Keratinocyte (primary cell): Measurements from ENCODE around the gene KDELR1. TPM values are rescaled to one million over a fixed set of nuclear protein-coding genes. Genes with fewer than 3 reads are reported as not detected.
"Not testable (repeated sequence)": the region's sequence is repeated elsewhere in the genome, so short reads cannot be mapped to it uniquely, and the experiment has no call there.

ENCODE experiments used
- DNase-seq: peaks from one replicate; pipeline ENCODE4 v3.0.0-alpha.2; 2011; ENCODE audit warnings: low read depth, missing footprints, low spot score
- FAIRE-seq: peaks from 2 replicates; lab custom pipeline; 2011; peaks lifted over from hg19 to GRCh38; lab: Jason Lieb, UNC
- H2AFZ ChIP-seq: 2 replicates; pipeline ENCODE4 v1.6.0; 2012; ENCODE audit warnings: low read length, control low read depth, inconsistent platforms; ENCODE audit not compliant: control insufficient read depth
- H3K27ac ChIP-seq: 2 replicates; pipeline ENCODE4 v1.5.1; 2011; ENCODE audit warnings: low read length; ENCODE audit not compliant: control insufficient read depth, insufficient read depth
- H3K27me3 ChIP-seq: 3 replicates; pipeline ENCODE4 v1.6.0; 2011; ENCODE audit warnings: low read length; ENCODE audit not compliant: control insufficient read depth, insufficient read depth; ENCODE audit errors: extremely low read depth
- H3K36me3 ChIP-seq, 2 experiments: 2 replicates in 1 of 2; 3 replicates in 1 of 2; pipeline ENCODE4 v1.5.1; 2011; ENCODE audit warnings: low read length in 2 of 2, mild to moderate bottlenecking in 1 of 2; ENCODE audit not compliant: control insufficient read depth in 2 of 2, insufficient read depth in 2 of 2; ENCODE audit errors: extremely low read depth in 1 of 2
- H3K4me1 ChIP-seq: 3 replicates; pipeline ENCODE4 v1.5.1; 2011; ENCODE audit warnings: low read length; ENCODE audit not compliant: control insufficient read depth, insufficient read depth; ENCODE audit errors: extremely low read depth
- H3K4me2 ChIP-seq: 3 replicates; pipeline ENCODE4 v1.6.0; 2011; ENCODE audit warnings: low read depth, low read length; ENCODE audit not compliant: control insufficient read depth, insufficient read depth; ENCODE audit errors: extremely low read depth
- H3K4me3 ChIP-seq, 3 experiments: fragments of 200-600 bp in 1 of 3; sonication (generic) in 1 of 3; 2 replicates in 2 of 3; 3 replicates in 1 of 3; pipeline ENCODE4 v1.5.1; 2011 to 2016; ENCODE audit warnings: low read length in 3 of 3, mild to moderate bottlenecking in 3 of 3, control low read depth in 2 of 3, inconsistent platforms in 1 of 3, low read depth in 1 of 3, mixed read lengths in 1 of 3, mixed run types in 1 of 3, moderate library complexity in 1 of 3; ENCODE audit not compliant: control insufficient read depth in 2 of 3, insufficient read depth in 2 of 3; ENCODE audit errors: extremely low read depth in 1 of 3
- H3K79me2 ChIP-seq: 2 replicates; pipeline ENCODE4 v1.6.0; 2012; ENCODE audit warnings: low read length; ENCODE audit not compliant: control insufficient read depth, insufficient read depth
- H3K9ac ChIP-seq: 3 replicates; pipeline ENCODE4 v1.6.0; 2011; ENCODE audit warnings: low read length; ENCODE audit not compliant: control insufficient read depth, insufficient read depth; ENCODE audit errors: extremely low read depth
- H3K9me1 ChIP-seq: 3 replicates; pipeline ENCODE4 v1.6.0; 2011; ENCODE audit warnings: low read length; ENCODE audit not compliant: control insufficient read depth, insufficient read depth; ENCODE audit errors: extremely low read depth
- H3K9me3 ChIP-seq: 2 replicates; pipeline ENCODE4 v1.5.1; 2012; ENCODE audit warnings: low read depth, low read length; ENCODE audit not compliant: control insufficient read depth
- H4K20me1 ChIP-seq: 3 replicates; pipeline ENCODE4 v1.6.0; 2011; ENCODE audit warnings: low read length; ENCODE audit not compliant: control insufficient read depth, insufficient read depth; ENCODE audit errors: extremely low read depth
- CTCF ChIP-seq, 3 experiments: IDR thresholded peaks in 1 of 3; conservative IDR thresholded peaks in 1 of 3; optimal IDR thresholded peaks in 1 of 3; 2 replicates in 2 of 3; 3 replicates in 1 of 3; pipeline versions ENCODE3 to v1.5.1; 2011; ENCODE audit warnings: low read length in 3 of 3, mild to moderate bottlenecking in 3 of 3, moderate library complexity in 2 of 3, control low read depth in 1 of 3, inconsistent platforms in 1 of 3; ENCODE audit not compliant: insufficient read depth in 2 of 3; ENCODE audit errors: extremely low read depth in 1 of 3
- EZH2 ChIP-seq: IDR thresholded peaks from one replicate; pipeline ENCODE4 v1.6.1; 2012; ENCODE audit warnings: inconsistent platforms, mild to moderate bottlenecking, low read length, moderate library complexity
- dilution Hi-C: fragments of 300-500 bp; cut with MboI; formaldehyde crosslinking; loops from one replicate; pipeline ENCODE4 v1.7.0; 2020; ENCODE audit warnings: low sequenced_read_pairs; ENCODE audit not compliant: extremely low pct_ligation_motif_present
- polyA plus RNA-seq, 5 experiments: library from polyadenylated mRNA; depleted of rRNA in 3 of 5; stranded (reverse) in 3 of 5; stranded (forward) in 1 of 5; unstranded in 1 of 5; fragments of >200 nt; gene quantifications; 1 replicate in 1 of 5; 2 replicates in 3 of 5; 3 replicates in 1 of 5; pipeline versions ENCODE4 v1.2.1 to v1.2.3, GENCODE V29; 2011 to 2012; ENCODE audit warnings: missing spikeins in 2 of 5, low read depth in 1 of 5, low replicate concordance in 1 of 5

KDELR1 gene
- polyA plus RNA-seq, 1 donor (not counting 4 experiments of a cell fraction or from before 2014, with no cell fraction given), result 105 TPM

GRCh38 chr19:48392860-48393558, 1.7 kb upstream of the KDELR1 start:
- Histone ChIP-seq H3K27ac (no peak overlapping the region), H3K4me3 (no peak overlapping the region), H3K9me1 (no peaks in the 10 kb centered on the region), H3K36me3 (peaks cover 3 to 7% of the 10 kb centered on the region in 2 experiments), H3K9ac (no peak overlapping the region), H2AFZ (no peak overlapping the region), H3K27me3 (peaks cover 37% of the 10 kb centered on the region), H3K79me2 (peaks cover 17% of the 10 kb centered on the region), H3K9me3 (no peaks in the 10 kb centered on the region), H4K20me1 (no peaks in the 10 kb centered on the region), H3K4me1 (peaks cover 17% of the 10 kb centered on the region), H3K4me2 (no peak overlapping the region)
- TF ChIP-seq EZH2 (no peak), CTCF (optimal IDR thresholded peaks at IDR 0.05 in 1 of 3, IDR thresholded peaks at IDR 0.05 in 1 of 3, conservative IDR thresholded peaks at IDR 0.05 in 1 of 3; ENCODE audit: extremely low read depth in 1 of 3, insufficient read depth in 2 of 3, low read length in 3 of 3) (no peak)
- FAIRE-seq (no peak), DNase-seq (no peak)
- dilution Hi-C loops, result no loop called here

GRCh38 chr19:48392006-48392344, 624 bp upstream of the KDELR1 start:
- H4K20me1 ChIP-seq, H3K4me2 ChIP-seq, H3K9ac ChIP-seq, H3K9me1 ChIP-seq, H3K4me3 ChIP-seq, H3K9me3 ChIP-seq, H3K4me1 ChIP-seq, DNase-seq, dilution Hi-C loops, H3K27ac ChIP-seq, FAIRE-seq, H2AFZ ChIP-seq: not testable (repeated sequence)
- Histone ChIP-seq H3K36me3 (peaks cover 11 to 17% of the 10 kb centered on the region in 2 experiments), H3K27me3 (peaks cover 37% of the 10 kb centered on the region), H3K79me2 (peaks cover 18% of the 10 kb centered on the region)
